HEK293 (cell line): Measurements from ENCODE around the gene NUDT22.

Experiments used
- BCL11B ChIP-seq: fragments of 450-650 bp; formaldehyde crosslinking; IDR thresholded peaks from 2 replicates; pipeline ENCODE4 v1.5.1; 2016; ENCODE audit warnings: low read depth, missing biosample characterization, missing genetic modification characterization
- FEZF1 ChIP-seq: fragments of 450-650 bp; formaldehyde crosslinking; IDR thresholded peaks from 2 replicates; pipeline ENCODE4 v1.5.1; 2016; ENCODE audit warnings: missing biosample characterization, missing genetic modification characterization
- GFI1B ChIP-seq: fragments of 450-650 bp; formaldehyde crosslinking; IDR thresholded peaks from 2 replicates; pipeline ENCODE4 v1.5.1; 2016; ENCODE audit warnings: missing biosample characterization, missing genetic modification characterization
- OSR2 ChIP-seq: fragments of 450-650 bp; formaldehyde crosslinking; IDR thresholded peaks from 2 replicates; pipeline ENCODE4 v1.5.1; 2016; ENCODE audit warnings: missing biosample characterization, missing genetic modification characterization
- YY2 ChIP-seq: fragments of 450-650 bp; formaldehyde crosslinking; IDR thresholded peaks from 2 replicates; pipeline ENCODE4 v1.5.1; 2016; ENCODE audit warnings: missing biosample characterization, missing genetic modification characterization
- ZBTB8A ChIP-seq: fragments of 450-650 bp; formaldehyde crosslinking; IDR thresholded peaks from 2 replicates; pipeline ENCODE4 v1.5.1; 2016; ENCODE audit warnings: missing biosample characterization, missing genetic modification characterization
- ZFP3 ChIP-seq: fragments of 450-650 bp; formaldehyde crosslinking; IDR thresholded peaks from 2 replicates; pipeline ENCODE4 v1.5.1; 2016; ENCODE audit warnings: low read depth, missing biosample characterization, missing genetic modification characterization
- ZFP37 ChIP-seq: fragments of 450-650 bp; formaldehyde crosslinking; IDR thresholded peaks from 2 replicates; pipeline ENCODE4 v1.5.1; 2016; ENCODE audit warnings: missing biosample characterization, missing genetic modification characterization
- ZNF121 ChIP-seq: fragments of 450-650 bp; formaldehyde crosslinking; IDR thresholded peaks from 2 replicates; pipeline ENCODE4 v1.5.1; 2016; ENCODE audit warnings: missing biosample characterization, missing genetic modification characterization
- ZNF133 ChIP-seq: fragments of 450-650 bp; formaldehyde crosslinking; IDR thresholded peaks from 2 replicates; pipeline ENCODE4 v1.5.1; 2016; ENCODE audit warnings: missing biosample characterization, missing genetic modification characterization
- ZNF19 ChIP-seq: fragments of 450-650 bp; formaldehyde crosslinking; IDR thresholded peaks from 2 replicates; pipeline ENCODE4; 2016; ENCODE audit warnings: missing biosample characterization, missing genetic modification characterization, low read depth
- ZNF202 ChIP-seq: fragments of 450-650 bp; formaldehyde crosslinking; IDR thresholded peaks from 2 replicates; pipeline ENCODE4 v1.5.1; 2016; ENCODE audit warnings: missing biosample characterization, missing genetic modification characterization, borderline replicate concordance
- ZNF354C ChIP-seq: fragments of 450-650 bp; formaldehyde crosslinking; IDR thresholded peaks from 2 replicates; pipeline ENCODE4 v1.5.1; 2016; ENCODE audit warnings: missing biosample characterization, missing genetic modification characterization, low read depth, borderline replicate concordance
- ZNF416 ChIP-seq: fragments of 450-650 bp; formaldehyde crosslinking; IDR thresholded peaks from 2 replicates; pipeline ENCODE4 v1.5.1; 2016; ENCODE audit warnings: missing biosample characterization, missing genetic modification characterization
- ZNF561 ChIP-seq: fragments of 450-650 bp; IDR thresholded peaks from 2 replicates; pipeline ENCODE4 v1.5.1; 2018; ENCODE audit warnings: missing biosample characterization, missing genetic modification characterization, borderline replicate concordance
- ZNF571 ChIP-seq: fragments of 450-650 bp; formaldehyde crosslinking; IDR thresholded peaks from 2 replicates; pipeline ENCODE4 v1.5.0; 2017; ENCODE audit warnings: missing biosample characterization, missing genetic modification characterization
- ZNF600 ChIP-seq: fragments of 450-650 bp; formaldehyde crosslinking; IDR thresholded peaks from 2 replicates; pipeline ENCODE4 v1.5.1; 2016; ENCODE audit warnings: missing biosample characterization, missing genetic modification characterization
- ZNF610 ChIP-seq: fragments of 450-650 bp; formaldehyde crosslinking; IDR thresholded peaks from 2 replicates; pipeline ENCODE4 v1.5.1; 2016; ENCODE audit warnings: missing biosample characterization, missing genetic modification characterization, borderline replicate concordance
- ZNF670 ChIP-seq: fragments of 450-650 bp; formaldehyde crosslinking; IDR thresholded peaks from 2 replicates; pipeline ENCODE4 v1.5.1; 2016; ENCODE audit warnings: missing biosample characterization, missing genetic modification characterization, low read depth
- ZNF677 ChIP-seq: fragments of 450-650 bp; IDR thresholded peaks from 2 replicates; pipeline ENCODE4 v1.5.0; 2018; ENCODE audit warnings: missing biosample characterization, mild to moderate bottlenecking, missing genetic modification characterization, moderate library complexity
- ZNF837 ChIP-seq: fragments of 450-650 bp; formaldehyde crosslinking; IDR thresholded peaks from 2 replicates; pipeline ENCODE4 v1.5.1; 2016; ENCODE audit warnings: missing biosample characterization, missing genetic modification characterization
- ZSCAN18 ChIP-seq: fragments of 450-650 bp; formaldehyde crosslinking; IDR thresholded peaks from 2 replicates; pipeline ENCODE4 v1.5.1; 2016; ENCODE audit warnings: missing biosample characterization, missing genetic modification characterization
- TF ChIP-seq, protein P1 (sequence below): fragments of 450-650 bp; formaldehyde crosslinking; conservative IDR thresholded peaks from 2 replicates; pipeline ENCODE4 v1.5.1; 2016; ENCODE audit warnings: low read depth, missing biosample characterization, missing genetic modification characterization
- TF ChIP-seq, protein P2 (sequence below): fragments of 450-650 bp; formaldehyde crosslinking; conservative IDR thresholded peaks from 2 replicates; pipeline ENCODE4 v1.5.1; 2016; ENCODE audit warnings: low read depth, missing biosample characterization, missing genetic modification characterization
- TF ChIP-seq, protein P3 (sequence below): fragments of 450-650 bp; formaldehyde crosslinking; IDR thresholded peaks from 2 replicates; pipeline ENCODE4 v1.5.1; 2016; ENCODE audit warnings: missing biosample characterization, missing genetic modification characterization, low read depth
- TF ChIP-seq, protein P4 (sequence below): fragments of 450-650 bp; formaldehyde crosslinking; IDR thresholded peaks from 2 replicates; pipeline ENCODE4 v1.5.1; 2016; ENCODE audit warnings: missing biosample characterization, missing genetic modification characterization

NUDT22 gene

GRCh38 chr11:64241491-64242374, 15.7 kb downstream of the NUDT22 start (continued):
- TF ChIP-seq ZBTB8A (tag by site-specific recombination): peak; percentile 36
- TF ChIP-seq ZFP3 (tag by site-specific recombination): no peak
- TF ChIP-seq BCL11B (tag by site-specific recombination): no peak
- no peak for TF ChIP-seq ZNF133 (tag by site-specific recombination)
- no peak for TF ChIP-seq YY2
- TF ChIP-seq ZNF561: no peak; the same call in 1 of the 2 replicates
- TF ChIP-seq, protein P1, sequence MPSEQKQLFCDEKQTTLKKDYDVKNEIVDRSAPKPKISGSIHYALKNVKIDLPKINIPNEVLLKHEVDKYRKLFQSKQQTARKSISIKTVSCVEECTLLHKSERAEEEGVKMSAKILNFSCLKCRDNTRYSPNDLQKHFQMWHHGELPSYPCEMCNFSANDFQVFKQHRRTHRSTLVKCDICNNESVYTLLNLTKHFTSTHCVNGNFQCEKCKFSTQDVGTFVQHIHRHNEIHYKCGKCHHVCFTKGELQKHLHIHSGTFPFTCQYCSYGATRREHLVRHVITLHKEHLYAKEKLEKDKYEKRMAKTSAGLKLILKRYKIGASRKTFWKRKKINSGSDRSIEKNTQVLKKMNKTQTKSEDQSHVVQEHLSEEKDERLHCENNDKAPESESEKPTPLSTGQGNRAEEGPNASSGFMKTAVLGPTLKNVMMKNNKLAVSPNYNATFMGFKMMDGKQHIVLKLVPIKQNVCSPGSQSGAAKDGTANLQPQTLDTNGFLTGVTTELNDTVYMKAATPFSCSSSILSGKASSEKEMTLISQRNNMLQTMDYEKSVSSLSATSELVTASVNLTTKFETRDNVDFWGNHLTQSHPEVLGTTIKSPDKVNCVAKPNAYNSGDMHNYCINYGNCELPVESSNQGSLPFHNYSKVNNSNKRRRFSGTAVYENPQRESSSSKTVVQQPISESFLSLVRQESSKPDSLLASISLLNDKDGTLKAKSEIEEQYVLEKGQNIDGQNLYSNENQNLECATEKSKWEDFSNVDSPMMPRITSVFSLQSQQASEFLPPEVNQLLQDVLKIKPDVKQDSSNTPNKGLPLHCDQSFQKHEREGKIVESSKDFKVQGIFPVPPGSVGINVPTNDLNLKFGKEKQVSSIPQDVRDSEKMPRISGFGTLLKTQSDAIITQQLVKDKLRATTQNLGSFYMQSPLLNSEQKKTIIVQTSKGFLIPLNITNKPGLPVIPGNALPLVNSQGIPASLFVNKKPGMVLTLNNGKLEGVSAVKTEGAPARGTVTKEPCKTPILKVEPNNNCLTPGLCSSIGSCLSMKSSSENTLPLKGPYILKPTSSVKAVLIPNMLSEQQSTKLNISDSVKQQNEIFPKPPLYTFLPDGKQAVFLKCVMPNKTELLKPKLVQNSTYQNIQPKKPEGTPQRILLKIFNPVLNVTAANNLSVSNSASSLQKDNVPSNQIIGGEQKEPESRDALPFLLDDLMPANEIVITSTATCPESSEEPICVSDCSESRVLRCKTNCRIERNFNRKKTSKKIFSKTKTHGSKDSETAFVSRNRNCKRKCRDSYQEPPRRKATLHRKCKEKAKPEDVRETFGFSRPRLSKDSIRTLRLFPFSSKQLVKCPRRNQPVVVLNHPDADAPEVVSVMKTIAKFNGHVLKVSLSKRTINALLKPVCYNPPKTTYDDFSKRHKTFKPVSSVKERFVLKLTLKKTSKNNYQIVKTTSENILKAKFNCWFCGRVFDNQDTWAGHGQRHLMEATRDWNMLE (tag by site-specific recombination): no peak
- TF ChIP-seq, protein P2, sequence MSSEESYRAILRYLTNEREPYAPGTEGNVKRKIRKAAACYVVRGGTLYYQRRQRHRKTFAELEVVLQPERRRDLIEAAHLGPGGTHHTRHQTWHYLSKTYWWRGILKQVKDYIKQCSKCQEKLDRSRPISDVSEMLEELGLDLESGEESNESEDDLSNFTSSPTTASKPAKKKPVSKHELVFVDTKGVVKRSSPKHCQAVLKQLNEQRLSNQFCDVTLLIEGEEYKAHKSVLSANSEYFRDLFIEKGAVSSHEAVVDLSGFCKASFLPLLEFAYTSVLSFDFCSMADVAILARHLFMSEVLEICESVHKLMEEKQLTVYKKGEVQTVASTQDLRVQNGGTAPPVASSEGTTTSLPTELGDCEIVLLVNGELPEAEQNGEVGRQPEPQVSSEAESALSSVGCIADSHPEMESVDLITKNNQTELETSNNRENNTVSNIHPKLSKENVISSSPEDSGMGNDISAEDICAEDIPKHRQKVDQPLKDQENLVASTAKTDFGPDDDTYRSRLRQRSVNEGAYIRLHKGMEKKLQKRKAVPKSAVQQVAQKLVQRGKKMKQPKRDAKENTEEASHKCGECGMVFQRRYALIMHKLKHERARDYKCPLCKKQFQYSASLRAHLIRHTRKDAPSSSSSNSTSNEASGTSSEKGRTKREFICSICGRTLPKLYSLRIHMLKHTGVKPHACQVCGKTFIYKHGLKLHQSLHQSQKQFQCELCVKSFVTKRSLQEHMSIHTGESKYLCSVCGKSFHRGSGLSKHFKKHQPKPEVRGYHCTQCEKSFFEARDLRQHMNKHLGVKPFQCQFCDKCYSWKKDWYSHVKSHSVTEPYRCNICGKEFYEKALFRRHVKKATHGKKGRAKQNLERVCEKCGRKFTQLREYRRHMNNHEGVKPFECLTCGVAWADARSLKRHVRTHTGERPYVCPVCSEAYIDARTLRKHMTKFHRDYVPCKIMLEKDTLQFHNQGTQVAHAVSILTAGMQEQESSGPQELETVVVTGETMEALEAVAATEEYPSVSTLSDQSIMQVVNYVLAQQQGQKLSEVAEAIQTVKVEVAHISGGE: peak; percentile 90
- TF ChIP-seq ZNF121 (tag by site-specific recombination): no peak
- no peak for TF ChIP-seq ZFP37 (tag by site-specific recombination)
- TF ChIP-seq, protein P3, sequence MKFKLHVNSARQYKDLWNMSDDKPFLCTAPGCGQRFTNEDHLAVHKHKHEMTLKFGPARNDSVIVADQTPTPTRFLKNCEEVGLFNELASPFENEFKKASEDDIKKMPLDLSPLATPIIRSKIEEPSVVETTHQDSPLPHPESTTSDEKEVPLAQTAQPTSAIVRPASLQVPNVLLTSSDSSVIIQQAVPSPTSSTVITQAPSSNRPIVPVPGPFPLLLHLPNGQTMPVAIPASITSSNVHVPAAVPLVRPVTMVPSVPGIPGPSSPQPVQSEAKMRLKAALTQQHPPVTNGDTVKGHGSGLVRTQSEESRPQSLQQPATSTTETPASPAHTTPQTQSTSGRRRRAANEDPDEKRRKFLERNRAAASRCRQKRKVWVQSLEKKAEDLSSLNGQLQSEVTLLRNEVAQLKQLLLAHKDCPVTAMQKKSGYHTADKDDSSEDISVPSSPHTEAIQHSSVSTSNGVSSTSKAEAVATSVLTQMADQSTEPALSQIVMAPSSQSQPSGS (tag by site-specific recombination): no peak
- TF ChIP-seq ZNF354C (tag by site-specific recombination): no peak
- TF ChIP-seq, protein P4, sequence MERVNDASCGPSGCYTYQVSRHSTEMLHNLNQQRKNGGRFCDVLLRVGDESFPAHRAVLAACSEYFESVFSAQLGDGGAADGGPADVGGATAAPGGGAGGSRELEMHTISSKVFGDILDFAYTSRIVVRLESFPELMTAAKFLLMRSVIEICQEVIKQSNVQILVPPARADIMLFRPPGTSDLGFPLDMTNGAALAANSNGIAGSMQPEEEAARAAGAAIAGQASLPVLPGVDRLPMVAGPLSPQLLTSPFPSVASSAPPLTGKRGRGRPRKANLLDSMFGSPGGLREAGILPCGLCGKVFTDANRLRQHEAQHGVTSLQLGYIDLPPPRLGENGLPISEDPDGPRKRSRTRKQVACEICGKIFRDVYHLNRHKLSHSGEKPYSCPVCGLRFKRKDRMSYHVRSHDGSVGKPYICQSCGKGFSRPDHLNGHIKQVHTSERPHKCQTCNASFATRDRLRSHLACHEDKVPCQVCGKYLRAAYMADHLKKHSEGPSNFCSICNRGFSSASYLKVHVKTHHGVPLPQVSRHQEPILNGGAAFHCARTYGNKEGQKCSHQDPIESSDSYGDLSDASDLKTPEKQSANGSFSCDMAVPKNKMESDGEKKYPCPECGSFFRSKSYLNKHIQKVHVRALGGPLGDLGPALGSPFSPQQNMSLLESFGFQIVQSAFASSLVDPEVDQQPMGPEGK (tag by site-specific recombination): peak; percentile 76
- no peak for TF ChIP-seq ZSCAN18 (tag by site-specific recombination)
- peak; percentile 96 for TF ChIP-seq ZNF600 (tag by site-specific recombination)
- TF ChIP-seq ZNF571 (tag by site-specific recombination): no peak
- TF ChIP-seq ZNF202 (tag by site-specific recombination): no peak
- no peak for TF ChIP-seq ZNF670
- TF ChIP-seq ZNF837 (tag by site-specific recombination): no peak
- TF ChIP-seq ZNF19 (tag by site-specific recombination): no peak
- TF ChIP-seq FEZF1 (tag by site-specific recombination): no peak
- peak; percentile 15; the same call in 1 of the 2 replicates for TF ChIP-seq ZNF610
- no peak for TF ChIP-seq ZNF677 (tag by site-specific recombination)
- TF ChIP-seq OSR2 (tag by site-specific recombination): no peak
- no peak for TF ChIP-seq GFI1B (tag by site-specific recombination)
- no peak for TF ChIP-seq ZNF416 (tag by site-specific recombination)
